Kidney tubule cell (primary cell): Measurements from ENCODE around the gene DMGDH.
"Not testable (repeated sequence)": the region's sequence is repeated elsewhere in the genome, so short reads cannot be mapped to it uniquely, and the experiment has no call there.

Experiments used
- DNase-seq: peaks from one replicate; pipeline ENCODE4 v3.0.0-alpha.2; 2018; ENCODE audit warnings: low spot score

DMGDH gene

GRCh38 chr5:79011869-79012268 lies 57.6 kb downstream of the DMGDH start:
- no peak for DNase-seq

GRCh38 chr5:79011219-79011836 lies 58.1 kb downstream of the DMGDH start:
- no peak for DNase-seq

GRCh38 chr5:79008362-79008761 lies 61.1 kb downstream of the DMGDH start:
- DNase-seq = no peak

GRCh38 chr5:79007872-79008271 lies 61.6 kb downstream of the DMGDH start:
- DNase-seq = no peak

GRCh38 chr5:79005936-79006631 lies 63.4 kb downstream of the DMGDH start:
- no peak for DNase-seq

GRCh38 chr5:79005151-79005550 lies 64.3 kb downstream of the DMGDH start:
- DNase-seq = no peak

- DNase-seq = no peak
Observed at GRCh38 chr5:79002374-79002773, 67.1 kb downstream of the DMGDH start.

- peak; percentile 33 for DNase-seq
Observed at GRCh38 chr5:79001471-79001870, 68.0 kb downstream of the DMGDH start.

GRCh38 chr5:78997090-78997489 lies 72.4 kb downstream of the DMGDH start:
- no peak for DNase-seq

GRCh38 chr5:78995521-78996007 lies 73.9 kb downstream of the DMGDH start:
- no peak for DNase-seq

- DNase-seq = no peak
Observed at GRCh38 chr5:78993165-78993564, 76.3 kb downstream of the DMGDH start.

GRCh38 chr5:78992146-78992545 lies 77.3 kb downstream of the DMGDH start:
- no peak for DNase-seq

GRCh38 chr5:78989080-78989479 lies 80.4 kb downstream of the DMGDH start:
- DNase-seq = no peak

- DNase-seq = peak; percentile 93
Observed at GRCh38 chr5:78985725-78986223, 83.7 kb downstream of the DMGDH start.

GRCh38 chr5:78985116-78985724 lies 84.3 kb downstream of the DMGDH start, which contains the start of gene ARSB:
Gene ARSB (minus strand): TSS chr5:78985310. CDS start chr5:78985248, 62 bp downstream.
- no peak for DNase-seq

GRCh38 chr5:78984439-78985115 lies 84.9 kb downstream of the DMGDH start:
- DNase-seq = peak; percentile 91

- DNase-seq = no peak
Observed at GRCh38 chr5:78983601-78984438, 85.7 kb downstream of the DMGDH start.

GRCh38 chr5:78983194-78983593 lies 86.3 kb downstream of the DMGDH start:
- not testable (repeated sequence) for DNase-seq

- peak; percentile 52 for DNase-seq
Observed at GRCh38 chr5:78979909-78980308, 89.6 kb downstream of the DMGDH start.

- DNase-seq = no peak
Observed at GRCh38 chr5:78979117-78979742, 90.2 kb downstream of the DMGDH start.

- DNase-seq = no peak
Observed at GRCh38 chr5:78975035-78975434, 94.4 kb downstream of the DMGDH start.
